H1 (cell line): Measurements from ENCODE around the gene RUFY3. TPM values are rescaled to one million over a fixed set of nuclear protein-coding genes. Genes with fewer than 3 reads are reported as not detected.

Experiments
- CTCF ChIA-PET: fragments of 300-600 bp; sonication (Branson Sonifier 250); formaldehyde crosslinking; loops from one replicate; lab custom pipeline; 2021; ENCODE audit not compliant: partially characterized antibody; lab: Charles Lee
- POLR2A ChIA-PET: fragments of 300-600 bp; sonication (Branson Sonifier 250); formaldehyde crosslinking; loops from one replicate; lab custom pipeline; 2021; ENCODE audit warnings: inconsistent platforms; ENCODE audit not compliant: partially characterized antibody; lab: Charles Lee
- DNase-seq, 2 experiments: peaks; one replicate each; pipeline versions ENCODE4 v3.0.0 to v3.0.0-alpha.2; 2010 to 2022; ENCODE audit warnings: low spot score in 2 of 2, low read depth in 1 of 2, mixed read lengths in 1 of 2
- FAIRE-seq: peaks from 2 replicates; lab custom pipeline; 2011; peaks lifted over from hg19 to GRCh38; lab: Jason Lieb, UNC
- H2AFZ ChIP-seq: 2 replicates; pipeline ENCODE4 v1.8.1; 2012; ENCODE audit warnings: low read length, inconsistent platforms
- H2AK5ac ChIP-seq: 2 replicates; pipeline ENCODE4 v1.6.1; 2013; ENCODE audit warnings: low read depth, low read length
- H2BK120ac ChIP-seq: replicated peaks from 2 replicates; pipeline ENCODE3; 2013; ENCODE audit warnings: low read depth, low read length, inconsistent platforms
- H2BK12ac ChIP-seq: 2 replicates; pipeline ENCODE4 v1.6.1; 2013; ENCODE audit warnings: low read depth, low read length
- H2BK15ac ChIP-seq: 2 replicates; pipeline ENCODE4 v1.6.1; 2013; ENCODE audit warnings: low read length
- H2BK20ac ChIP-seq: 2 replicates; pipeline ENCODE4 v1.6.1; 2013; ENCODE audit warnings: low read length
- H2BK5ac ChIP-seq: 2 replicates; pipeline ENCODE4 v1.6.1; 2013; ENCODE audit warnings: low read depth, low read length
- H3K14ac ChIP-seq: 2 replicates; pipeline ENCODE4 v1.6.1; 2013; ENCODE audit warnings: inconsistent platforms; ENCODE audit not compliant: insufficient read length
- H3K18ac ChIP-seq: 2 replicates; pipeline ENCODE4 v1.6.1; 2013; ENCODE audit warnings: low read length; ENCODE audit errors: extremely low read depth
- H3K23ac ChIP-seq: 2 replicates; pipeline ENCODE4 v1.6.1; 2013; ENCODE audit warnings: inconsistent platforms; ENCODE audit not compliant: insufficient read length
- H3K23me2 ChIP-seq: 2 replicates; pipeline ENCODE4 v1.6.1; 2013; ENCODE audit warnings: low read depth, low read length
- H3K27ac ChIP-seq: 2 replicates; pipeline ENCODE4 v1.6.1; 2011; ENCODE audit warnings: low read depth, low read length, inconsistent platforms
- H3K27me3 ChIP-seq, 4 experiments: replicated peaks in 1 of 4; 1 replicate in 1 of 4; 2 replicates in 3 of 4; pipeline versions ENCODE4 v1.6.1 to v1.8.1; 2011 to 2013; ENCODE audit warnings: low read length in 3 of 4, mild to moderate bottlenecking in 3 of 4, inconsistent platforms in 2 of 4, mixed read lengths in 2 of 4, moderate library complexity in 1 of 4; ENCODE audit not compliant: control insufficient read depth in 3 of 4, insufficient read depth in 3 of 4; ENCODE audit errors: extremely low read depth in 1 of 4
- H3K36me3 ChIP-seq, 4 experiments: 2 replicates each; pipeline versions ENCODE4 v1.6.1 to v1.8.1; 2011 to 2013; ENCODE audit warnings: mild to moderate bottlenecking in 4 of 4, low read length in 3 of 4, moderate library complexity in 2 of 4, control low read depth in 1 of 4, inconsistent platforms in 1 of 4; ENCODE audit not compliant: insufficient read depth in 4 of 4, control insufficient read depth in 2 of 4
- H3K4ac ChIP-seq: replicated peaks from 2 replicates; pipeline ENCODE3; 2013; ENCODE audit warnings: low read length, low read depth, mixed read lengths, inconsistent platforms; ENCODE audit not compliant: insufficient read length
- H3K4me1 ChIP-seq, 4 experiments: replicated peaks in 1 of 4; 1 replicate in 1 of 4; 2 replicates in 3 of 4; pipeline versions ENCODE4 v1.6.1 to v1.8.1; 2011 to 2013; ENCODE audit warnings: low read length in 3 of 4, inconsistent platforms in 2 of 4, mixed read lengths in 1 of 4; ENCODE audit not compliant: insufficient read depth in 4 of 4, control insufficient read depth in 3 of 4
- H3K4me2 ChIP-seq, 2 experiments: 2 replicates each; pipeline versions ENCODE4 v1.6.1 to v1.8.1; 2011 to 2013; ENCODE audit warnings: low read depth in 2 of 2, low read length in 2 of 2, control low read depth in 1 of 2, inconsistent platforms in 1 of 2, mild to moderate bottlenecking in 1 of 2; ENCODE audit not compliant: insufficient read depth in 1 of 2
- H3K4me3 ChIP-seq, 4 experiments: fragments of 200-600, 300-600 bp in 1 of 4; sonication (generic), shearing (Covaris generic), sonication (Bioruptor Twin) in 1 of 4; 2 replicates each; pipeline versions ENCODE4 v1.5.1 to v1.8.1; 2011 to 2016; ENCODE audit warnings: low read length in 4 of 4, low read depth in 3 of 4, control low read depth in 2 of 4, inconsistent platforms in 2 of 4, mild to moderate bottlenecking in 2 of 4, mixed read lengths in 1 of 4, moderate library complexity in 1 of 4; ENCODE audit not compliant: insufficient read depth in 2 of 4; ENCODE audit errors: extremely low read depth in 1 of 4
- H3K56ac ChIP-seq: replicated peaks from 2 replicates; pipeline ENCODE3; 2013; ENCODE audit warnings: low read depth, mild to moderate bottlenecking, mixed read lengths, low read length, inconsistent platforms; ENCODE audit not compliant: insufficient read length
- H3K79me1 ChIP-seq: 2 replicates; pipeline ENCODE4 v1.6.1; 2013; ENCODE audit warnings: low read depth, low read length, control low read depth
- H3K79me2 ChIP-seq, 2 experiments: 2 replicates each; pipeline versions ENCODE4 v1.6.1 to v1.8.1; 2012 to 2013; ENCODE audit warnings: low read length in 2 of 2, mild to moderate bottlenecking in 2 of 2, inconsistent platforms in 1 of 2; ENCODE audit not compliant: insufficient read depth in 2 of 2, control insufficient read depth in 1 of 2
- H3K9ac ChIP-seq, 4 experiments: replicated peaks in 1 of 4; 1 replicate in 1 of 4; 2 replicates in 3 of 4; pipeline versions ENCODE4 v1.6.1 to v1.8.1; 2011 to 2013; ENCODE audit warnings: low read depth in 3 of 4, low read length in 3 of 4, control low read depth in 2 of 4, mild to moderate bottlenecking in 2 of 4, moderate library complexity in 2 of 4, inconsistent platforms in 1 of 4; ENCODE audit errors: extremely low read depth in 1 of 4
- H3K9me3 ChIP-seq, 2 experiments: 2 replicates each; pipeline versions ENCODE4 v1.6.1 to v1.8.1; 2012 to 2013; ENCODE audit warnings: mild to moderate bottlenecking in 2 of 2, moderate library complexity in 2 of 2, control low read depth in 1 of 2, inconsistent platforms in 1 of 2, low read depth in 1 of 2, low read length in 1 of 2, mixed read lengths in 1 of 2; ENCODE audit not compliant: insufficient read depth in 2 of 2
- H4K20me1 ChIP-seq, 2 experiments: replicated peaks in 1 of 2; 2 replicates each; pipeline versions ENCODE3 to v1.8.1; 2011 to 2013; ENCODE audit warnings: inconsistent platforms in 2 of 2, low read length in 2 of 2, mild to moderate bottlenecking in 1 of 2; ENCODE audit not compliant: insufficient read depth in 2 of 2, control insufficient read depth in 1 of 2
- H4K5ac ChIP-seq: 2 replicates; pipeline ENCODE4 v1.6.1; 2013; ENCODE audit warnings: low read length, low read depth, mixed read lengths, inconsistent platforms; ENCODE audit not compliant: insufficient read length
- H4K8ac ChIP-seq: 2 replicates; pipeline ENCODE4 v1.8.0; 2013; ENCODE audit warnings: mild to moderate bottlenecking, moderate library complexity, low read length, inconsistent platforms; ENCODE audit not compliant: insufficient read depth; ENCODE audit errors: extremely low read depth
- H4K91ac ChIP-seq: replicated peaks from 2 replicates; pipeline ENCODE3; 2013; ENCODE audit warnings: low read length, mixed read lengths, inconsistent platforms; ENCODE audit not compliant: insufficient read length
- ZNF274 ChIP-seq: IDR thresholded peaks from 2 replicates; pipeline ENCODE4 v1.7.0; 2012; ENCODE audit warnings: low read length, borderline replicate concordance; ENCODE audit errors: extremely low read depth
- WGBS, 2 experiments: shearing (Covaris generic) in 1 of 2; methylation state at CpG; one replicate each; pipeline versions ENCODE4 v1.1.6 to v1.1.7; 2013 to 2015; ENCODE audit warnings: low lambda C conversion rate in 2 of 2, mixed read lengths in 2 of 2, inconsistent platforms in 1 of 2, low coverage in 1 of 2, missing lambda C conversion rate in 1 of 2; ENCODE audit not compliant: insufficient replicate concordance in 2 of 2, insufficient coverage in 1 of 2, insufficient read length in 1 of 2; ENCODE audit errors: extremely low coverage in 1 of 2, missing lambda C conversion rate in 1 of 2; 5-methylcytosine and 5-hydroxymethylcytosine counted together
- polyA plus RNA-seq, 7 experiments: library from polyadenylated mRNA; depleted of rRNA in 3 of 7; stranded (reverse) in 5 of 7; unstranded in 2 of 7; fragments of >200 nt in 5 of 7; fragments of 200-250 nt in 2 of 7; gene quantifications; 1 replicate in 5 of 7; 2 replicates in 1 of 7; 4 replicates in 1 of 7; pipeline versions ENCODE4 v1.2.1 to v1.2.3, GENCODE V29; 2011 to 2013; ENCODE audit warnings: missing spikeins in 2 of 7, mixed read lengths in 2 of 7
- total RNA-seq: library from RNA; stranded (reverse); fragmentation: NEBNext Ultra II Directional; extraction: Animal tissue kit (Norgen Biotek cat#: 25700); gene quantifications from 2 replicates; pipeline ENCODE4 v1.2.1, GENCODE V29; 2021

RUFY3 gene
- total and polyA plus RNA-seq, 2 of the 8 experiments (the other 6 are each of a cell fraction or from before 2014, with no cell fraction given), result 7.8 to 33.1 TPM

- Histone ChIP-seq H3K14ac (no peak overlapping the region), H2BK120ac (no peak overlapping the region), H3K4ac (no peak overlapping the region), H2AFZ (peak overlapping the region; percentile 57; the same call in 1 of the 2 replicates), H2BK15ac (no peak overlapping the region), H3K9me3 (no peaks in the 10 kb centered on the region), H3K36me3 (peaks cover 0 to 15% (median 1%) of the 10 kb centered on the region in 4 experiments; a peak in 1 of 8 replicates), H3K4me3 (peak overlapping the region; percentile 79 to 99 (median 91)), H3K23me2 (peaks cover 13% of the 10 kb centered on the region; the same call in 1 of the 2 replicates), H3K4me1 (peaks cover 0 to 2% (median 0%) of the 10 kb centered on the region in 4 experiments; a peak in 2 of 7 replicates), H3K23ac (no peak overlapping the region), H4K91ac (no peak overlapping the region), H3K79me2 (peaks cover 6 to 32% of the 10 kb centered on the region in 2 experiments), H3K27me3 (no peaks in the 10 kb centered on the region), H2BK12ac (no peak overlapping the region), H3K18ac (no peak overlapping the region; the same call in 1 of the 2 replicates), H3K56ac (no peak overlapping the region), H2BK20ac (no peak overlapping the region), H3K27ac (peak overlapping the region; percentile 86; the same call in 1 of the 2 replicates), H4K5ac (peak overlapping the region; percentile 55), H4K8ac (peak overlapping the region; percentile 60; the same call in 1 of the 2 replicates), H2AK5ac (no peak overlapping the region), H3K9ac (peak overlapping the region in 2 of 4 experiments; percentile 91 to 94; a peak in 3 of 7 replicates), H3K79me1 (peaks cover 2% of the 10 kb centered on the region; the same call in 1 of the 2 replicates), H4K20me1 (no peaks in the 10 kb centered on the region), H2BK5ac (0 out of 2 replicates have a peak overlapping the region, but pooled peaks have one; percentile 82), H3K4me2 (peak overlapping the region; percentile 77 to 93)
- no peak for TF ChIP-seq ZNF274
- POLR2A ChIA-PET, result interaction anchor here (1.5 to 7.7 kb wide), 2 partner anchors 17 kb away, joined by 3 to 86 read pairs; no protein-coding TSS in a partner anchor
- FAIRE-seq (no peak), DNase-seq (no peak)
- CTCF ChIA-PET, result interaction anchor here (0.7 to 3.4 kb wide), 12 partner anchors 9 to 501 kb away, joined by 3 to 36 read pairs (median 3); no protein-coding TSS in a partner anchor
- WGBS, 2 experiments, result 77% methylated on average over 13 of the region's 13 CpGs; no CpG with 5 or more reads in 1 of the 2 experiments
Observed at GRCh38 chr4:70687392-70687791, 34.4 kb upstream of the RUFY3 start.
